ENCODE results near the gene SMG9.

- TF ChIP-seq, protein P1, sequence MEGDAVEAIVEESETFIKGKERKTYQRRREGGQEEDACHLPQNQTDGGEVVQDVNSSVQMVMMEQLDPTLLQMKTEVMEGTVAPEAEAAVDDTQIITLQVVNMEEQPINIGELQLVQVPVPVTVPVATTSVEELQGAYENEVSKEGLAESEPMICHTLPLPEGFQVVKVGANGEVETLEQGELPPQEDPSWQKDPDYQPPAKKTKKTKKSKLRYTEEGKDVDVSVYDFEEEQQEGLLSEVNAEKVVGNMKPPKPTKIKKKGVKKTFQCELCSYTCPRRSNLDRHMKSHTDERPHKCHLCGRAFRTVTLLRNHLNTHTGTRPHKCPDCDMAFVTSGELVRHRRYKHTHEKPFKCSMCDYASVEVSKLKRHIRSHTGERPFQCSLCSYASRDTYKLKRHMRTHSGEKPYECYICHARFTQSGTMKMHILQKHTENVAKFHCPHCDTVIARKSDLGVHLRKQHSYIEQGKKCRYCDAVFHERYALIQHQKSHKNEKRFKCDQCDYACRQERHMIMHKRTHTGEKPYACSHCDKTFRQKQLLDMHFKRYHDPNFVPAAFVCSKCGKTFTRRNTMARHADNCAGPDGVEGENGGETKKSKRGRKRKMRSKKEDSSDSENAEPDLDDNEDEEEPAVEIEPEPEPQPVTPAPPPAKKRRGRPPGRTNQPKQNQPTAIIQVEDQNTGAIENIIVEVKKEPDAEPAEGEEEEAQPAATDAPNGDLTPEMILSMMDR (IDR thresholded peaks at IDR 0.05; ENCODE audit: insufficient read depth, low read length, poor library complexity, severe bottlenecking), result no peak
- TF ChIP-seq EZH2phosphoT487 (conservative IDR thresholded peaks at IDR 0.05; ENCODE audit: low read length), result no peak
These were observed 29.6 kb upstream of the SMG9 start for GRCh38 chr19:43784241-43784980.
